SW480 (cell line): ENCODE data around the gene IL17RD.
A peak's percentile ranks its signal among the peaks of the same experiment; 100 is the strongest.

Experiments
- DNase-seq: peaks from one replicate; pipeline ENCODE4 v3.0.0-alpha.2; 2016; ENCODE audit warnings: low spot score

The IL17RD gene

DNA sequence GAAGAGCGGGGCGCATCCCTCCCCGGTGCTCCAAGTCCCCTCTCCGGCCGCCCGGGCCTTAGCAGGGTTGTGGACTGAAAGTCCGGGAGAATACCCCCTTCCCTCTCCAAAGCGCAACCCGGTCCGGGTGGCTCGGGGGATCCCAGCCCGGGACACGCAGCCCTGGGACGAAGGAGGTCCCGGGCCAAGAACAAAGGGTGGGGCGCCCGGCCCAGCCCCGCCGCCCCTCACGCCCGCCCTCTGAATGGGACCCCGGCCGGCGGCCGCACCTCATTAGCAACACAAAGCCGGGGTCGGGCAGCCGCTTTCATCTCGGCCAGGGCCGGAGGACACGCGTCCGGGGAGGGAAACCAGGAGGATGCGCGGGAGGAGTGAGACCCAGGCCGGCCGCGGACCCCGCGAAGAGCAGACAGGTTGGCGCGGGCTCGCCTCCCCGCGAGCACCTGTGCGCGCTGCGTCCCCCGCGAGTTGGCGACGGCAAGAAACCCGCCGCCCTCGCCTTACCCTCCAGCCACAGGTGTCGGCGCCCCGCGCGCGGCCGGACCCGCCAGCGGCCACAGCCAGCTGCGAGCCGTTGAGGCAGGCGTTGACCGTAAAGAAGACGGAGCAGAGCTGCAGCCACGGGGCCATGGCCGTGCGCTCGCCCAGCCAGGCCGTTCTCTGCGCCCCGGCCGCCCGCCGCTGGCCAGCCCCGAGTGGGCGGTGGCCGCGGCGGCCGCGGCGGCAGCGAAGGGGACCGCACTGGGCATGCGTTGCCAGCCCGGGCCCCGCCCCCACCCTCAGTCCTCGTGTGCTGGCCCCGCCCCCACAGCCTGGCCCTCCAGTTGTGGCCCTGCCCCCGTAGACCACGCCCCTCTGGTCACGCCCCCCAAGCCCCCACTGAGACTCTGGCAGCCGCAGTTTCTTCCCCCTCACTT, at the start of gene IL17RD:
Gene IL17RD (minus strand): TSS at position 697 of the 917 bp plus-strand sequence. CDS start 67 bp downstream, at position 630.
- peak; percentile 77 for DNase-seq

DNA sequence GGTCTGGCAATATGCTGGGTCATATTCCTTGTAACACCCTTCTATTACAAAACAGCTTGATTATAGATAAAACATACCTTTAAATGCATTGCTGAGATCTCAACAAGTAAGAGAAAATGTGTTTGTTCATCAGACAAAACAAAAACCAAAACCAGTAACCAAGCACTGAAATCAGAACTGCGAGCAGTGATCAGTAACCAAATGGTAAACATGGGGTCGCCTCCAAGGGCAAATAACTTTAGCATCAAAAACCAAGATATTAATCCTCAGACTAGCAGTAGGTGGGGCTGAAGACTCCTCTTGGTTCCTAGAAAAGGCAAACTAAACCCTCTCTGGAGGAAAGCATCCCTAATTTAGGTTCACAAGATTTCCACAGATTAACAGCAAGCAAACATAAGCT, 41.3 kb upstream of the IL17RD start:
- no peak for DNase-seq

DNA sequence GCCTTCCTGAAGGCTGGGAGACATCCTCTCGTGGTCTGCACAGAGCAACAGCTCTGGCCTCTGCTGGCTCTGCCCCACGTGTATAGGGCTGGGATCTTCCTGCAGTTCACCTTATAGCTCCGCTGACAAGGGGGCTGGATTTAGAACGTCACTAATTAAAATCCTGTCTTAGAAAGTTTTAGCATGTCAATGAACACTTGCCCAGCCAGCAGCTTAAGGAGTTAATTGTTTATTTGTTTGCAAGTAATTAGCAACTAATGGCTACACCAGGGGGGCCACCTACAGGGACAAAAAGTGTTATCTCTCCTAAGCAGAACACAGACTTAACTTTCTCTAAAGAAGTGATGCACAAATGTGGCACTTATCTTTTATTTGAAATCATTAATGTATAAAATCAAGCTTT, 34.7 kb upstream of the IL17RD start, which contains the start of gene HESX1:
Gene HESX1 (minus strand): TSS at position 84 of the 403 bp plus-strand sequence. CDS start 60 bp downstream, at position 24.
- DNase-seq, result no peak

DNA sequence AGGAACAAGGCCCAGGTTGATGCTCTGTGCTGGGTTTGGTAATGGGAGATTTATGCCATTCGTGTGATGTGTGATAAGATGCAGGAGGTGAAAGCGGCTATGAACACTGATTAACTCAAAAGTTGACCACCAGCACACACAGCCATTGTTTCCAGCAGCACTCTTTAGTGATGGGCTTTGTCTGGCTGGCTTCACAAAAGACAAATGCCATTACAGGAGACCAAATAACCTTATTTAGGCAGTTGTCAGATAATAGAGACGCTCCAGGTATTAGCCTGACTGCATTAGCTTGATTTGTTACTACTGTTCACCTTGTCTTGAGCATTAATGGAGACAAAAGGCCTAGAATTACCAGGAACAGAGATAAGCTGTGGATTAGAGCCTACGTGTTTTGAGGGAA, 29.5 kb upstream of the IL17RD start:
- DNase-seq, result no peak

DNA sequence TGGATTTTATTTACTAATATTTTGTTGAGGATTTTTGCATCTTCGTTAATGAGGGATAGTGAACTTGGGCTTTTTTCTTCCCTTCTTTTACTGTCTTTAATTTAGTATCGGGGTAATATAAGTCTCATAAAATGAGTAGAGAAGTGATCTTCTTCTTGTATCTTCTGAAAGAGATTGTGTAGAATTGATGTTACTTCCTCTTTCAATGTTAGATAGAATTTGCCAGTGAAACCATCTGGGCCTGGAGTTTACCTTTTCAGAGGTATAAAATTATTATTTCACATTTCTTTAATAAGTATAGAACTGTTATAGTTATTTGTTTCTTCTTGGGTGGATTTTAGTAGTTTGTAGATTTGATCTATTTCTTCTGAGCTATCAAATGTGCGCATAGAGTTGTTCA, 26.9 kb upstream of the IL17RD start:
- no peak for DNase-seq

DNA sequence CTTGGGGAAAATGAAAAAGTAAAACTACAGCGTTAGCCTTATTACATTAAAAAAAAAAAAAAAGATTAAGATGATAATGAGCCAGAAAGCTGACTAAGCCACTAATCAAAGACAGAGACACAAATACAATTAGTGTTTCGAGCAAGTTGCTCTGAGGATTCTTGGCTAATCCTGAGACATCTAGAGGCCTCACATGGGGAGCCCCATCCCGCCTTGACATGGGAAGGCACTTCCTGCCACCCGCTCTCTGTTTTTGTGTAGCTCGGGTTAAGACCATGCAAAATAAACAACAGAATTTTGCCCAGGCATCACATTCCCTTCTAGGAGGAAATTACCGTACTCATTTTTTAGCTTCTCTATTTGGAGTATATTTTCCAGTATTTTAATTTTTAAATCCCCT, 19.4 kb upstream of the IL17RD start:
- no peak for DNase-seq

DNA sequence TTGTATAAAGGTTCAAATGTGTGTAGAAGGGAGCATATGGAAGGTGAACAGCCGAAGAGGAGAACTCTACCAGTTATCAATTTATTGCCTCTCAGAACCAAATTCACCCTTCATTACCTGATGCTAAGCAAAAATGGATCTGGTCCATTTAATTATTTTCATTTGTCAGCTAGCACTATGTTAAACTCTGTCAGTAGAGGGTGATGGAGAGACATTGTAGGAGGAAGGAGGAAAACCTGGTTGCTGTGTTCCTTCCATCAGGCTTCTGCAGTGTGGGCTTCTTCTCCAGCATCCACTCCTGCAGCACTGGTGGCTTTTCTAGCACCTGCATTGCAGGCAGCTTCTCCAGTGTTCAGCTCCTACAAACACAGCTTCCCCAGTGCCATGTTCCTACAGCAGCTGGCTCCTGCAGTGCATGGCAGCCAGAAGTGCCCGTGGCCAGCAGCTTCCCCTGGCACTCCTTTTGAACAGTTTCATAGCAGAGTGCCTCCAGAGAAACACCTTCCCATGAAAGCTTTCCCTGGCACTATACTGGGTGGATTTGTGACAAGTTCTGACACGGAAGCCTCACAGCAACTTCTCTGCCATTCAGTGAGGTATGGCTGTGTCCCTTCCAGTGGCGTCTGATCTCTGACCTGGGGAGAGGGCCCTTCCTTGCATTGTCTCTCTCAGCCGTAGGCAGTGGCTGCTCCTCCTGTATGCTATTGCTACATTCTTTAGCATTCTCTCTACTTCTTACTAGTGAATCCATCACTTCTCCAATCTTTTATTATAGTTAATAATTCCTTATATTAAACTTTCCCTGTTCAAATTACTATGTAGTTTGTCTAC, 14.6 kb upstream of the IL17RD start:
- peak; percentile 62 for DNase-seq

DNA sequence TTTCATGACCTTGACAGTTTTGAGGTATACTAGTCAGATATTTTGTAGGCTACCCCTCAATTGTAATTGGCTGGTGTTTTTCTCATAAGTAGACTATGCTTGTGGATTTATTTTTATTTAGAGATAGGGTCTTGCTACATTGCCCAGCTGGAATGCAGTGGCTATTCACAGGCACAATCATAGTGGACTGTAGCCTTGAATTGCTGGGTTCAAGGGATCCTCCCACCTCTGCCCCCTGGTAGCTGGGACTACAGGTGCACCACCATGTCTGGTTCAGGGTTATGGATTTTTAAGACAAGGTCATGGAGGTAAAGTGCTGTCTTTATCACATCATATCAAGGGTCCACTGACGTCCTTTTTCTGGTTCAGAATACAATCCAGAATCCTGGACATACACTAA, 10.9 kb upstream of the IL17RD start:
- DNase-seq, result no peak

DNA sequence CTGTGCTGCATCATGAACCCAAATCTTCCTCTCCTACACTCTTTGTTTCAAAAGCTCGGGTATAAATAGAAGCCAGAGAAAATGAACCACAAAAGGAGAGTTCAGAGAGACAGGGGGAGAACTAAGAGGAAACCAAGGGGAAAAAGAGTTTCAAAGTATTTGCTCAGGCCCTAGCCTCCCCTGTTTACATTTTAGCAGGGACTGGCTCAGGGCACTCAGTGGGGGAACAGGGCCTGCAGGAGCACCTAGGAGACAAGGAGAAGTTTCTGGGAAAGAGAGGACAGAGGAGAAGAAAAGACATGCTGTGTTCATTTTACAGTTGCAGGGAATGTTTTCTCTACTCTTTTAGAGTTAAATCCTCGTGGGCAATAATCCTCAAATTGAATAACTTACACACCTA, 8.5 kb upstream of the IL17RD start:
- DNase-seq, result no peak

DNA sequence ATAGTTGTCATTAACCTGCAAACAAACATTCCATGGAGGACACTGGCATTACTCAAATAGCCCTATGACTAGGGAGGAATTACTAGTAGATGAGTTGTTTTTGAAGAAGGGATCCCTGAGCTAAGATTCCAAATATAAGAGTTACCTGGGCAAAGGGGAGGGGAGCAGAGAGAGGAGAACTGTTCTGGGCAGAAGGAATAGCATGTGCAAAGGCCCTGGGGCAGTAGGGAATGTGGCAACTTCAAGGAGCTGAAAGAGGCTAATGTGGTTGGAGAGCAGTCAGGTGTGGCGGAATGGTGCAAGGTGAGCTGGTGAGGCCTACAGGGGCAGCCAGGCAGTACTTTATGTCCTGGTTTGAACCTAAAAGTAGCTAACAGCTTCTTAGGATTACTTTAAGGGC, 5.8 kb upstream of the IL17RD start:
- no peak for DNase-seq

DNA sequence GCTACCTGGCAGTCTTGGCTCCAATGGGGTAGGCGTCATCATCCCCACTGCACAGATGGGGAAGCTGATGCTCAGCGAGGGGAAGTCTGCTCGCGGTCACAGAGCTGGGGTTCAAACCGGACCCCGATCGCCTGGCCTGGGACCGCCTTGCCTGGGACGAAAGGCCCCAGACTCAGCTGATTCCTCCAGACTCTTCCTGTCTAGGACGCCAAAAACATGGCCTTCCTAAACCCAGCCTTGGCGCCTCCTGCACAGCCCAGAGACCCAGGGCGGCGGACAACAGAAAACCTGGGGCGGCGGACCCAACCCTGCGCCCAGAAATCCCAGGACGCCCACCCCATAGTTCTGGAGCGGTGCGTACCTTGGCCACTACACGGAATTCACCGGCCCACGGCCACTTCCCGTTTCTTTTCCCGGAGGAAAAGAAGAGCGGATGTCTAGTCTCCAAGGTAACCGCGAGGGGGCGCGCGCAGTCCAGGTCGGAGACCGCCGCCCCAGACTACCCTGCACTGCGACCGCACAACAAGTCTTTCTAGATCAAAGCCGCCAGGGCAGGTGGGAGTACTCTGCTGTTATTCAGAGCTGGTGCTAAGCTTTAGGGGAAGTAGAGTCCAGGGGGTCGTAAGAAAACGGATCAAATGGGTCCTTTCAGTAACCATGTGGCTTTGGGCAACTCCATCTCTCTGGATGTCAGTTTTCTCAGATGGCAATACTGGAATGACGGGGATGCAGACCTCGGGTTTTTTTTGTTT, 4.9 kb upstream of the IL17RD start:
- peak; percentile 86 for DNase-seq

DNA sequence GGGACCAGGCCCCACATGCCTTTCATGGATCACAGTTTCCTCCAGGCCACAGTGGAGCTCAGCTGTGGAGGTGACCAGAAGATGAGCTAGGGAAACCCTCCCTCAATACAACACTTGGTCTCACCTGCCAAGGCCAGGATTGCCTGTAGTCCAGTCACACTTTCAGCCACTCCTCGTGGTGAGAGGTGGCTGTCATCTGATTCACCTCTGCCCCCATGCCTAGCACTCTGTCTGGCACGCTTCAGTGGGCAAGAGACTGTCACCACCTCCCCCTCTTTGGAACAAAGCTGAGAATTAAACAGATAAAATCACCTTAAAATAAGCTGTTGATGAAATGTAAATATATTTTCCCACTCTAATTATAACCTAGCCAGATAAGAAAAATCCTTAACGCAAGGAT, 4.0 kb upstream of the IL17RD start:
- no peak for DNase-seq

DNA sequence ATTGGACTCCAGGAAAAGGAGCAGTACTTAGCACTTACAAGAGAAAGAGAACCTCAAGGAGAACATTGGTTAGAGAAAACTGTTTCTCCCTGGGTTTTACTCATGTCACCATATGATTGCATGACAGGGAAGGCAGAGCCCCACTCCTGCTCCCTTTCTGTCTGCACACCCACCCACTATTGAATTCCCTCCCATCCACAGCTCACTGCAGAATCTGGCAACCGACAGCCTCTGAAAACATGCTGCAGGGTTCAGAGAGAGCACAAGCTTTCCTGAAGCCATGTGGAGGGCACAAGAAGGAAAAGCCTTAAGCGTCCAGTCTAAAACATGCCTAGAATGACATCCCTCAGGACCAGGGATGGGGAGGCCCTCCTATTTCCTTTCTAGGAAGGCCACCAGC, 3.0 kb upstream of the IL17RD start:
- DNase-seq, result no peak

DNA sequence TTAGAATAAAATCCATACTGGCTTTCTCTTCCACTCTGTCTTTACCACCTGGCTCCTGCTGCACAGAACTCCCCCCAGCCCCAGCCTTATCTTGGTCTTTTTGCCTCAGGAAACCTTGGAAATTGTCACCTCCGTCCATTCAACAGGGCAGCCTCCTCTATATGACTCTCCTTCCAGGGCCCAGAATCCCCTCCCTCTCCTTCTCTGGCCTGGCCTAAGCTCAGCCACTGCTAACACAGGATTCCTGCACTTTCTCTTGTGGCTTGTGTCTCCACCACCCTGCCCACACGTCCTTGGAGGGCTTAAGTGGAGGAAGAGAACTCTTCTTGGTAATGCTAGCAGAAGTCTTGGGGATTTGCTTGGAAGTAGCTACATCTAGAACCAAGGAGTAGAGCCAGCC, 1.5 kb upstream of the IL17RD start:
- no peak for DNase-seq

DNA sequence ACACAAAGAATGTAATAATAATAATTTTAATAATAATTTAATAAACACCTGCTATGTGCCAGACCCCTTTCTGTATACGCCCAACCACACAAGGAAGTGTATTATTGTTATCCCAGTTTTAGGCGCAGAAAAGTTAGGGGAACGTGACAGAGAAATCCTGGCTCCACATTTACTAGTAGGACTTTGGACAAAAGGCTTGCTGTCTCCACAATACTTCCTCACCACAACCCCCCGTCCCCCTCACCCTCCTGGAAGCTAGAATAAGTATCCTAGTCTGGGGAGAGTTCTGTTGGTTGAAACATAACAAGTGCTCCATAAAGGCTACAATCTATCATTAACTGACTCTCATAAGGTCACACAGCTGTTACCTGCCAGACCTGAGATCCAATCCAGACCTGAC, 488 bp upstream of the IL17RD start:
- DNase-seq, result no peak

DNA sequence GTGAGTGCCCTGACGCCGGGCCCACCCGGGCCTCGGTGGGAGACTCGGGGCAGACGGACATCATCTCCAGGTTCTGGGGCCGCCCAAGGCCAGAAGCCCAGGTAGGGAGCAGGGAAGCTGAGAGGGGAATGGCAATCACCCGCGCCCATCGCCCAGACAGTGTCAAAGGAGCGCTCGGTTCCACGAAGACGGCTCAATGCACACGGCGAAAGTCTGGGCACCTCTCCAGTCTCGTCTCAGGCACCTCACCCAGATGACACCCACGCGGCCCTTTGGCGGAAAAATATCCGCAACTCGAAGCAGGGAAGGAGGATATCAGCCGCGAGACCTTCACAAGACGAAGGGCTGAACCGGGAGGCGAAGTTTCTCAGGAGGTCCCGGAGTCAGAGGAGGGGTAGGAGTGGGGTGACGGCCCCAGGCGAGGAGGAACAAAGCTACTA, 916 bp downstream of the IL17RD start:
- peak; percentile 16 for DNase-seq

DNA sequence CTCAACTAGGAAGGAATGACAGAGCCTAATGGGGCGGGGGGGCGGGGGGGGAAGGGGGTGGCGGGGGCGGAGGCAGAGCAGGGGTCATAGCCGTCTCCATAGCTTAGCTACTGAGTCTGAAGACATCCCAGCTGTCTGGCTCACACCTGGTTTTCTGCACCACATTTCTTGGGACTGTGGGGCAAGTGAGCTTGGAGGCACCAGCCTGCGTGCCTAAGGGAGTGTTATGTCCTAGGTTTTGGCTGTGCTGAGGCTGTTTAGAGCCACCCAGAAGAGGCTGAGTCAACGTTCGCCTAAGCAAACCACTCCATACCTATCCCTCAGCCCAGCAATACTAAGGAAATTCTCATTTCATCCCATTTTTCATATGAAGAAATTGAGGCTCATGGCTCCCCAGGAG, 1.4 kb downstream of the IL17RD start:
- DNase-seq, result peak; percentile 8

DNA sequence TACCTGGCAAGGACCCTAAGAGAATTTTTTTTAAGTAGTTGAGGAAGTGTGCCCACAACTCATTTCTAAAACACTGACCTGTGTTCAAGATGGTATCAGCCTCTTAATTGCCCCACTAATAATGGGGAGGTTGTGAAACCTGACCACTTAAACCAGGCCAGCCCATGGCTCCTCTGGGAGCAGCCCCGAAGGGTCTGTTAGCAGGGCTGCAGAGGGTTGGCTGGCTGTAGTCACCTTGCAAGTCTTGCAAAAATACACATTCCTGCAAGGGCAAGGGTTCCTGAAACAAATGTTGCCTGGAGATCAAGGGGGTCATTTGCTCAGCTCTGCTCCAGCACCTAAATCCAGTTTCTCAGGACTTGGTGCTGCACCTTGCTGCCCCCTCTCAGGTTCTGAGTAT, 3.2 kb downstream of the IL17RD start:
- DNase-seq, result no peak

DNA sequence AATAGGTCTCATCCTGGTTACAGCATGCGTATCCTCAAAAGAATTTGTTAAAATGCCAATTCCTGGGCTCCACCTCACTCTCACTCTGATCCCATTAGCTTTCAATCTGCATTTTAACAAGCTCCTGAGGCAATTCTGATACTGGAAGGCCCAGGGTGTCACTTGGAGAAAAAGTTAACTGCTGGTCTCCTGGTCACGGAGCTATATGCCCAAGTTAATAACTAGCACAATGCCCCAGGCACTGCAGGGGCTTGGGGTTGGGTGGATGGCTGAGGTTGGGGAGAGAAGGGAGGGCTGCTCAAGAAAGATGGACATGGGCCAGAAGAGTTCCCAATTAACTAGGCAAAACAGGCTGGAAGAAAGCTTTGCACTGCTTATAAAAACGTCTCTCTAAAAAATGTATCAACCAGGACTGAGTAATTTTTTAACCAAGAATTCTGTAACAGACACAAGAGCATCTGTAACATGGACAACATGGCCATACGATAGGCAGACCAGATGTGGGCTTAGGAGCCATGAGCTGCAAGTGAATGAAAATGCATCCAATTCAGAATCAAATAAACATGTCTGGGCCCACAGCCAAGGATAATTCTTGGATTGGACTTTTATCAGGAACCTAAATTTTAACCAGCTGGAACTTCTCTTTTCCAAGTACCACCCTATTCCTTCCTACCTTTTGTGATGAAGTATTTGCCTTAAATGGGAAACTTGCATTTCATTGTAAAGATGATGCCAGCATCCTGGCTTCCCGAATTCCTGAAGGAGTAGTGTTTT, 4.2 kb downstream of the IL17RD start:
- DNase-seq, result no peak

DNA sequence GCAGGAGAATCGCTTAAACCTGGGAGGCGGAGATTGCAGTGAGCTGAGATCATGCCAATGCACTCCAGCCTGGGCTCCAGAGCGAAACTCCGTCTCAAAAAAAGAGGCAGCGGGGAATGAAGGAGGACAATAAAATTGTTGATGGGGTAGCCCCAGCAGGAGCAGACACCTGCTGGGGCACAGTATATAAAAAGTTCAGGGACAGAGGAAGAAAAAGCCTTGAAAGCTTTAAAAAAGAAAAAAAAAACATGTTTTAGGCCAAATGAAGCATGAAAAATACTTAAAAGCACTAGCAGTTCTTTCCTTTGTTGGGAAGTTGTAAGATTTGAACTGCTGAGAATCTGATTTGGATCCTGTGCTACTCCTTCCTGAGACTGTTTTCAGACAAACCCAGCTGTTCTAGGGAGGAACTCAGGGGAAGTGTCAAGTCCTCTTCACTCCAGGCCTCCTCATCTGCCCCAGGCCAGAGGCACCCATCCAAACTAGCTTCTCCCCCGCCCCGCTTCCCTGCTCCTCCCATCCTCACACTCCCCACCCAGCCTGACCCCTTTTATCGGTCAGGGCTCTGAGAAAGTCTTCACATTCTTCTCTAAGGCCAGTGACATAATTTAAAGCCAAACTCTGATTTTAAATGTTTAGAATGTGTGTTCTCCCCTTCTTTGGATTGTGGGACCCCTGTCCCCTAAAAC, 4.9 kb downstream of the IL17RD start:
- DNase-seq, result no peak
